ENCODE data around the gene IGF2R.

DNA sequence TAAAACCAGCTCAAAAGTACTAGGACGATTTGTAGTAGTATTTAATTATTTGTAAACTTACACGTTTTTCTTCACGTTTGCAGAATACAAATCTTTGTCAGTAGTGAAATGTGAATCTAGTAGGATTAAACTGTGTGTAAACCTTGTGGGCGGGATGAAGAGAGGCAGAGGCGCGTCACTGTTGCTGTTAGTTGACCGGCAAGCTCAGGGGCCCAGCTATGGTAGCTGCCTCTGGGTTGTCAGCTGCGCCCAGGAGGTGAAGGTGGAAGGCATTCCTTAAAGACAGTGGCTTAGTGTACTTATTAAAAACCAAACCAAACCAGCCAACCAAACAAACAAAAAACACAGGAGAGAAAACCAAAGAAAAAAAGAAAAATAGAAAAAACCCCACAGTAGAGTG lies 69.6 kb downstream of the IGF2R start:
- TF ChIP-seq, protein P1, sequence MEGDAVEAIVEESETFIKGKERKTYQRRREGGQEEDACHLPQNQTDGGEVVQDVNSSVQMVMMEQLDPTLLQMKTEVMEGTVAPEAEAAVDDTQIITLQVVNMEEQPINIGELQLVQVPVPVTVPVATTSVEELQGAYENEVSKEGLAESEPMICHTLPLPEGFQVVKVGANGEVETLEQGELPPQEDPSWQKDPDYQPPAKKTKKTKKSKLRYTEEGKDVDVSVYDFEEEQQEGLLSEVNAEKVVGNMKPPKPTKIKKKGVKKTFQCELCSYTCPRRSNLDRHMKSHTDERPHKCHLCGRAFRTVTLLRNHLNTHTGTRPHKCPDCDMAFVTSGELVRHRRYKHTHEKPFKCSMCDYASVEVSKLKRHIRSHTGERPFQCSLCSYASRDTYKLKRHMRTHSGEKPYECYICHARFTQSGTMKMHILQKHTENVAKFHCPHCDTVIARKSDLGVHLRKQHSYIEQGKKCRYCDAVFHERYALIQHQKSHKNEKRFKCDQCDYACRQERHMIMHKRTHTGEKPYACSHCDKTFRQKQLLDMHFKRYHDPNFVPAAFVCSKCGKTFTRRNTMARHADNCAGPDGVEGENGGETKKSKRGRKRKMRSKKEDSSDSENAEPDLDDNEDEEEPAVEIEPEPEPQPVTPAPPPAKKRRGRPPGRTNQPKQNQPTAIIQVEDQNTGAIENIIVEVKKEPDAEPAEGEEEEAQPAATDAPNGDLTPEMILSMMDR (IDR thresholded peaks at IDR 0.05) = no peak
- no peak for TF ChIP-seq POLR2A (IDR thresholded peaks at IDR 0.05)
